A673 (cell line): Measurements from ENCODE around the gene CHAF1A. TPM values are rescaled to one million over a fixed set of nuclear protein-coding genes. Genes with fewer than 3 reads are reported as not detected.

Experiments used
- BruUV-seq: library from RNA; stranded (reverse); fragments of 400-500 nt; replicated peaks from 2 replicates; lab custom pipeline; 2021; lab: Mats Ljungman, UMichigan
- CTCF ChIA-PET: fragments of 300-600 bp; sonication (Branson Sonifier 250); formaldehyde crosslinking; loops from one replicate; lab custom pipeline; 2022; ENCODE audit warnings: antibody characterized with exemption; lab: Charles Lee
- POLR2A ChIA-PET: fragments of 300-600 bp; sonication (Branson Sonifier 250); formaldehyde crosslinking; loops from one replicate; lab custom pipeline; 2022; ENCODE audit warnings: antibody characterized with exemption; ENCODE audit not compliant: low non-redundant PET; lab: Charles Lee
- DNase-seq: peaks from one replicate; pipeline ENCODE4 v3.0.0-alpha.2; 2015; ENCODE audit warnings: low spot score
- H3K27ac ChIP-seq: fragments of 200-600 bp; sonication (generic); 2 replicates; pipeline ENCODE4 v1.5.1; 2016; ENCODE audit warnings: mixed run types, low read depth, mild to moderate bottlenecking, mixed read lengths, antibody characterized with exemption, low read length; ENCODE audit not compliant: poor library complexity, severe bottlenecking
- H3K27me3 ChIP-seq: fragments of 200-600 bp; sonication (generic); replicated peaks from 2 replicates; pipeline ENCODE4 v1.6.1; 2017; ENCODE audit warnings: mixed run types, low read depth, mild to moderate bottlenecking, mixed read lengths, antibody characterized with exemption, low read length; ENCODE audit not compliant: insufficient read depth, poor library complexity
- H3K36me3 ChIP-seq: fragments of 200-600 bp; sonication (generic); 2 replicates; pipeline ENCODE4 v1.6.1; 2016; ENCODE audit warnings: mixed run types, mild to moderate bottlenecking, mixed read lengths, antibody characterized with exemption, low read length; ENCODE audit not compliant: insufficient read depth, poor library complexity, severe bottlenecking
- H3K4me1 ChIP-seq: fragments of 200-600 bp; sonication (generic); 2 replicates; pipeline ENCODE4 v1.6.1; 2017; ENCODE audit warnings: mixed run types, mild to moderate bottlenecking, mixed read lengths, antibody characterized with exemption, low read length; ENCODE audit not compliant: insufficient read depth, poor library complexity, severe bottlenecking
- H3K4me3 ChIP-seq: fragments of 200-600 bp; sonication (generic); 2 replicates; pipeline ENCODE4 v1.5.1; 2016; ENCODE audit warnings: low read depth, mixed run types, mild to moderate bottlenecking, mixed read lengths, low read length; ENCODE audit not compliant: poor library complexity, severe bottlenecking
- H3K9me3 ChIP-seq: fragments of 200-600 bp; sonication (generic); 2 replicates; pipeline ENCODE4 v1.6.1; 2016; ENCODE audit warnings: mixed run types, low read depth, mild to moderate bottlenecking, mixed read lengths, antibody characterized with exemption, low read length; ENCODE audit not compliant: poor library complexity, severe bottlenecking
- CTCF ChIP-seq: fragments of 300-800, 200-600 bp; sonication (generic); conservative IDR thresholded peaks from 2 replicates; pipeline ENCODE4 v1.5.1; 2017; ENCODE audit warnings: low read depth, mild to moderate bottlenecking, antibody characterized with exemption, low read length, moderate library complexity, mixed read lengths
- EZH2 ChIP-seq: fragments of 200-600 bp; sonication (generic); IDR thresholded peaks from 2 replicates; pipeline ENCODE4 v1.6.1; 2017; ENCODE audit warnings: borderline replicate concordance, low read depth, mild to moderate bottlenecking, mixed read lengths, antibody characterized with exemption, low read length; ENCODE audit not compliant: poor library complexity, severe bottlenecking
- intact Hi-C: fragments of 100-400 bp; cut with micrococcal nuclease; formaldehyde crosslinking; loops from one replicate; pipeline ENCODE4 v1.10.0; 2022; ENCODE audit not compliant: unreplicated experiment
- total RNA-seq: library from RNA; stranded (reverse); gene quantifications from 2 replicates; pipeline ENCODE4 v1.2.3, GENCODE V29; 2021

CHAF1A gene
- total RNA-seq, 1 experiment from 2014 or later, result 115 TPM

- no peak overlapping the region for H3K27ac ChIP-seq
- H3K9me3 ChIP-seq, result no peaks in the 10 kb centered on the region
- no peaks in the 10 kb centered on the region for H3K27me3 ChIP-seq
- H3K4me3 ChIP-seq, result no peak overlapping the region
- H3K36me3 ChIP-seq, result peaks cover 73% of the 10 kb centered on the region
- DNase-seq, result no peak
- CTCF ChIA-PET, result no interaction called here
- POLR2A ChIA-PET, result no interaction called here
- H3K4me1 ChIP-seq, result no peaks in the 10 kb centered on the region
- TF ChIP-seq CTCF, result no peak
- no peak for TF ChIP-seq EZH2
- TSS peak; percentile 78 for BruUV-seq
- intact Hi-C loops, result no loop called here
Measured at GRCh38 chr19:4444765-4445741, 42.6 kb downstream of the CHAF1A start.

- H3K36me3 ChIP-seq, result peaks cover 63% of the 10 kb centered on the region
- POLR2A ChIA-PET, result no interaction called here
- H3K9me3 ChIP-seq, result no peaks in the 10 kb centered on the region
- no peak for TF ChIP-seq EZH2
- TF ChIP-seq CTCF, result no peak
- DNase-seq, result no peak
- CTCF ChIA-PET, result no interaction called here
- no peak overlapping the region for H3K4me3 ChIP-seq
- BruUV-seq, result no TSS peak
- no peak overlapping the region for H3K27ac ChIP-seq
- no peaks in the 10 kb centered on the region for H3K27me3 ChIP-seq
- intact Hi-C loops, result no loop called here
- no peaks in the 10 kb centered on the region for H3K4me1 ChIP-seq
Measured at GRCh38 chr19:4445963-4446703, 43.7 kb downstream of the CHAF1A start.

GRCh38 chr19:4446704-4447200 is 44.3 kb downstream of the CHAF1A start:
- H3K36me3 ChIP-seq, result peaks cover 63% of the 10 kb centered on the region
- ChIA-PET POLR2A (no interaction called here), CTCF (no interaction called here)
- no peaks in the 10 kb centered on the region for H3K27me3 ChIP-seq
- H3K9me3 ChIP-seq, result no peaks in the 10 kb centered on the region
- no peak for TF ChIP-seq EZH2
- no peak for TF ChIP-seq CTCF
- H3K27ac ChIP-seq, result no peak overlapping the region
- intact Hi-C loops, result no loop called here
- no peaks in the 10 kb centered on the region for H3K4me1 ChIP-seq
- BruUV-seq, result no TSS peak
- H3K4me3 ChIP-seq, result no peak overlapping the region
- no peak for DNase-seq
